Stimulated activated CD4-positive, alpha-beta T cell treated with anti-CD3 and anti-CD28 coated beads, Interleukin-2, amount 100 ng/mL, for 24 hours (primary cell): ENCODE measurements around the gene ZHX3.
"Not testable (repeated sequence)": the region's sequence is repeated elsewhere in the genome, so short reads cannot be mapped to it uniquely, and the experiment has no call there.

Source experiments
- DNase-seq, 2 donors: peaks; one replicate each; pipeline ENCODE4 v3.0.0-alpha.2; 2020

The ZHX3 gene

GRCh38 chr20:41330343-41330720, 12.8 kb upstream of the ZHX3 start:
- DNase-seq = no peak

GRCh38 chr20:41329435-41330342, 12.2 kb upstream of the ZHX3 start:
- DNase-seq = peak; percentile 64 to 68

GRCh38 chr20:41327178-41327577, 9.6 kb upstream of the ZHX3 start:
- DNase-seq = no peak

- DNase-seq = no peak
Measured at GRCh38 chr20:41320976-41321375, 3.4 kb upstream of the ZHX3 start.

- no peak for DNase-seq
Measured at GRCh38 chr20:41320441-41320840, 2.9 kb upstream of the ZHX3 start.

- no peak for DNase-seq
Measured at GRCh38 chr20:41318271-41318649, 729 bp upstream of the ZHX3 start.

- peak; percentile 85 to 86 for DNase-seq
Measured at GRCh38 chr20:41316602-41317545, 657 bp downstream of the ZHX3 start.

- DNase-seq = no peak
Measured at GRCh38 chr20:41316051-41316450, 1.5 kb downstream of the ZHX3 start.

GRCh38 chr20:41314386-41314785, 3.1 kb downstream of the ZHX3 start:
- no peak for DNase-seq

- DNase-seq = not testable (repeated sequence)
Measured at GRCh38 chr20:41312009-41312408, 5.5 kb downstream of the ZHX3 start.

- no peak for DNase-seq
Measured at GRCh38 chr20:41309817-41310216, 7.7 kb downstream of the ZHX3 start.

GRCh38 chr20:41308726-41309413, 8.7 kb downstream of the ZHX3 start:
- DNase-seq = no peak

- DNase-seq = no peak
Measured at GRCh38 chr20:41308290-41308711, 9.2 kb downstream of the ZHX3 start.

- DNase-seq = no peak
Measured at GRCh38 chr20:41307021-41307420, 10.5 kb downstream of the ZHX3 start.

- no peak for DNase-seq
Measured at GRCh38 chr20:41306061-41306727, 11.3 kb downstream of the ZHX3 start.

- no peak for DNase-seq
Measured at GRCh38 chr20:41304424-41305079, 13.0 kb downstream of the ZHX3 start.

- no peak for DNase-seq
Measured at GRCh38 chr20:41304002-41304401, 13.5 kb downstream of the ZHX3 start.

GRCh38 chr20:41300886-41301285, 16.6 kb downstream of the ZHX3 start:
- DNase-seq = no peak

GRCh38 chr20:41300383-41300782, 17.1 kb downstream of the ZHX3 start:
- DNase-seq = no peak

GRCh38 chr20:41299899-41300298, 17.6 kb downstream of the ZHX3 start:
- no peak for DNase-seq

GRCh38 chr20:41293269-41294037, 24.1 kb downstream of the ZHX3 start:
- DNase-seq = no peak
